RWPE2 (cell line): Measurements from ENCODE around the gene COG7.
"Not testable (repeated sequence)": the region's sequence is repeated elsewhere in the genome, so short reads cannot be mapped to it uniquely, and the experiment has no call there.

Experiments used
- ATAC-seq: fragments of 200-7000 bp; cut with Tn5 transposase; 3 replicates; pipeline ENCODE4 v1.9.1; 2021; ENCODE audit warnings: low read depth
- DNase-seq: peaks from one replicate; pipeline ENCODE4 v3.0.0-alpha.2; 2020; ENCODE audit warnings: low spot score
- H3K27ac ChIP-seq: fragments of 450-650 bp; 2 replicates; pipeline ENCODE4 v1.5.1; 2017; ENCODE audit warnings: mild to moderate bottlenecking; ENCODE audit not compliant: poor library complexity, severe bottlenecking
- H3K27me3 ChIP-seq: fragments of 250-450 bp; sonication (Bioruptor Pico); 2 replicates; pipeline ENCODE4 v1.5.1; 2021; ENCODE audit warnings: mild to moderate bottlenecking, moderate library complexity; ENCODE audit not compliant: insufficient read depth, poor library complexity, severe bottlenecking
- H3K36me3 ChIP-seq: fragments of 250-450 bp; sonication (Bioruptor Pico); 2 replicates; pipeline ENCODE4 v1.5.1; 2020; ENCODE audit warnings: low read depth, mild to moderate bottlenecking, moderate library complexity
- H3K4me1 ChIP-seq: fragments of 250-450 bp; sonication (Bioruptor Pico); 2 replicates; pipeline ENCODE4 v1.5.1; 2021; ENCODE audit warnings: mild to moderate bottlenecking, moderate library complexity; ENCODE audit not compliant: insufficient read depth, poor library complexity, severe bottlenecking
- H3K4me3 ChIP-seq: fragments of 250-450 bp; sonication (Bioruptor Pico); 2 replicates; pipeline ENCODE4 v1.5.1; 2021; ENCODE audit warnings: mild to moderate bottlenecking, moderate library complexity; ENCODE audit not compliant: severe bottlenecking
- H3K9me3 ChIP-seq: fragments of 250-450 bp; sonication (Bioruptor Pico); 2 replicates; pipeline ENCODE4 v1.5.1; 2021; ENCODE audit warnings: mild to moderate bottlenecking, moderate library complexity; ENCODE audit not compliant: severe bottlenecking
- TF ChIP-seq, protein P1 (sequence below): fragments of 450-650 bp; IDR thresholded peaks from one replicate; pipeline ENCODE4 v1.5.1; 2017; ENCODE audit warnings: mild to moderate bottlenecking, moderate library complexity; ENCODE audit not compliant: poor library complexity, severe bottlenecking

The COG7 gene

DNA sequence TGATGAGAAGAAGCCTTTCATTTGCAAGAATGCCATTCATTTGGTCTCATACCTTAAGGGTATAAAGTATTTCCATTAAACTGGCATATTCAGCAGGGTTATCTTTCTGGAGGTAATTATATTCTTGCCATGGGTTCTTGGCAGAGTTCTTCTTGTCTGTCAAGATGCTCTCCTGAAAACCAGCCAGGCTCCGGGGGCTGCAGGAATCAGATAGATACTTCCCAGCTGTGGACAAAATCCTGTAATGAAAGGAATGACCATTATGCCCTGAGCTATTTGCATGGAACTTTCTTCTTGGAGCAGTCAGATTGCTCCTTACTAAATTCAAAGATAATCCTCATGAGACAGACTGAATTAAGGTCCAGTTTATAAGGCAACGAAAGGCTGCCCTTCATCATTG is 47.0 kb downstream of the COG7 start:
- Histone ChIP-seq H3K4me1 (no peaks in the 10 kb centered on the region), H3K27ac (no peak overlapping the region), H3K9me3 (no peaks in the 10 kb centered on the region), H3K27me3 (no peaks in the 10 kb centered on the region), H3K36me3 (peaks cover 63% of the 10 kb centered on the region), H3K4me3 (no peak overlapping the region)
- ATAC-seq (no peak), DNase-seq (no peak)
- TF ChIP-seq, protein P1, sequence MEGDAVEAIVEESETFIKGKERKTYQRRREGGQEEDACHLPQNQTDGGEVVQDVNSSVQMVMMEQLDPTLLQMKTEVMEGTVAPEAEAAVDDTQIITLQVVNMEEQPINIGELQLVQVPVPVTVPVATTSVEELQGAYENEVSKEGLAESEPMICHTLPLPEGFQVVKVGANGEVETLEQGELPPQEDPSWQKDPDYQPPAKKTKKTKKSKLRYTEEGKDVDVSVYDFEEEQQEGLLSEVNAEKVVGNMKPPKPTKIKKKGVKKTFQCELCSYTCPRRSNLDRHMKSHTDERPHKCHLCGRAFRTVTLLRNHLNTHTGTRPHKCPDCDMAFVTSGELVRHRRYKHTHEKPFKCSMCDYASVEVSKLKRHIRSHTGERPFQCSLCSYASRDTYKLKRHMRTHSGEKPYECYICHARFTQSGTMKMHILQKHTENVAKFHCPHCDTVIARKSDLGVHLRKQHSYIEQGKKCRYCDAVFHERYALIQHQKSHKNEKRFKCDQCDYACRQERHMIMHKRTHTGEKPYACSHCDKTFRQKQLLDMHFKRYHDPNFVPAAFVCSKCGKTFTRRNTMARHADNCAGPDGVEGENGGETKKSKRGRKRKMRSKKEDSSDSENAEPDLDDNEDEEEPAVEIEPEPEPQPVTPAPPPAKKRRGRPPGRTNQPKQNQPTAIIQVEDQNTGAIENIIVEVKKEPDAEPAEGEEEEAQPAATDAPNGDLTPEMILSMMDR: no peak

DNA sequence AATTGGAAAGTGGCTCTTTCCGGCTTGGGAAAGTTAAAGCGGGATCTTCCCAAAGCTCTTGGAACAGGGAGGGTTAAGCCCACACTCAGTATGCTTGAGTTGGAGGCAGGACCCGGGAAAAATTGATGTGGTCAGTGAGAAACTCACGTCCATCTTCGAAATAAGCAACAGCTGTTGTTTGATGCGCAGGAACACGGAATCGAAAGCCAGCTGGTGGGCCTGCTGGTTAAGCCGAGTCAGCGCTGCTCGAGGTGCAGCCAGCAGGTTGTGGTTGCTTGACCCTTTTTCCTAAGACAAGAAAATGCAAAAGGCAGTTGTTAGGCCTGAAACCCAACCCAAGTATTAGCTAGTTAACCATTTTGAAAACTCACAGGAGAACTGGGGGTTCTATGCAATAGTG is 49.4 kb downstream of the COG7 start:
- H3K36me3 ChIP-seq: peaks cover 60% of the 10 kb centered on the region
- ATAC-seq: no peak

DNA sequence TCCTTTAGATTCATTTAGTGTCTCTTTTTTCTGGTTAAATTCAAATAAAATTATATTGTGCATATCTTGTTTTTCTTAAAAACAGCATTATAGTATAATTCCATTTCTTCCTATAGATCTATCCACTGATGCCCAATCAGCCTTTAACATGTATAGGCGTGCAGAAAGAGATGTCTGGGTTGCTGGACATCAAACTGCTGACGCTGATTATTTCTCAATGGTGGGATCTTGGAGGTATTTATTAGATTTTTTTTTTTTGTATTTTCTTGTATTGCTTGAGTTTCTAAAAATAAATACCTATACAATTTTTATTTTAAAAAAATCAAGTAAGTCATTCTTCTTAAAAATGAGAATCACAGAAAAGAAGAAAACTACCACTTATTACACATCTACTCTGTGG is 50.9 kb downstream of the COG7 start:
- no peak overlapping the region for H3K4me3 ChIP-seq
- peaks cover 55% of the 10 kb centered on the region for H3K36me3 ChIP-seq
- no peaks in the 10 kb centered on the region for H3K4me1 ChIP-seq
- no peak overlapping the region for H3K27ac ChIP-seq
- no peaks in the 10 kb centered on the region for H3K9me3 ChIP-seq
- H3K27me3 ChIP-seq: no peaks in the 10 kb centered on the region
- DNase-seq (no peak), ATAC-seq (no peak)
- TF ChIP-seq, protein P1: no peak

More for the DNA sequence above, 49.4 kb downstream of the COG7 start:
- TF ChIP-seq, protein P1: no peak
- Histone ChIP-seq H3K9me3 (no peaks in the 10 kb centered on the region), H3K4me3 (no peak overlapping the region), H3K27me3 (no peaks in the 10 kb centered on the region), H3K27ac (no peak overlapping the region), H3K4me1 (no peaks in the 10 kb centered on the region)
- no peak for DNase-seq

DNA sequence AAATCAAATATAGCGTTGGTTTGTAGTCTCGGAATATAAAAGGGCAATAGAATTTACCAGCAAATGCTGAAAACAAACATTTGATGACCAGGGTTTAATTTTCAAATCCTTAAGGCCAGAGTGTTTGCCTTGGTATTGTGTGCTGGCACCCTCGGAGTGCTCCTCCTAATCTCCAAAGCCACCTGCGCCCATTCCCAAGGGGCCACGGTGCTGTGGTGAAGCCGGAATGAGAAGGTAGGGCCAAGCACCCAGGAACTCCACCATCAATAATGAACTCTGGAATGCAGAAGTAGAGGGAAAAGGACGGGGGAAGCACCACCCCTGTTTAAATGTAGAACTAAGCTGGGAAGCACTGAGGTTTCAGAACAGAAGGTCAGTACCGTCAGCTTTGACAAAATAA is 51.9 kb downstream of the COG7 start:
- Histone ChIP-seq H3K27ac (no peak overlapping the region), H3K36me3 (peaks cover 49% of the 10 kb centered on the region), H3K9me3 (no peaks in the 10 kb centered on the region), H3K27me3 (no peaks in the 10 kb centered on the region), H3K4me3 (no peak overlapping the region), H3K4me1 (no peaks in the 10 kb centered on the region)
- DNase-seq (no peak), ATAC-seq (no peak)
- TF ChIP-seq, protein P1: no peak

DNA sequence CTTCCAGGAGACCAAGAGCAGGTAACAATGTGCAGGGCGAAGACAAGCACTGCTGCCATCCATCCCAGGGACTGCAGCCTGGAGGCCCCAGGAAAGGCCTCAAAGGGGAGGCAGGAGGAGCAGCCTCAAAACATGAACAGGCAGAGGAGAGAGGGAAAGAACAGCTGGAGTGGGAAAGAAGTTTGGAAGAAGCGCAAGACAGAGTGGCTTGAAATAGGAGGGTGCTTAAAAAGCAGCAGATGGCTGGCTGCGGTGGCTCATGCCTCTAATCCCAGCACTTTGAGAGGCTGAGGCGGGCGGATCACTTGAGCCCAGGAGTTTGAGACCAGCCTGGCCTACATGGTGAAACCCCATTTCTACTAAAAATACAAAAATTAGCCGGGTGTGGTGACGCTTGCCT is 52.5 kb downstream of the COG7 start:
- not testable (repeated sequence) for H3K4me3 ChIP-seq, H3K4me1 ChIP-seq, H3K27me3 ChIP-seq, ATAC-seq, H3K9me3 ChIP-seq, H3K27ac ChIP-seq, DNase-seq
- peaks cover 43% of the 10 kb centered on the region for H3K36me3 ChIP-seq
